ENCODE results near the gene KCNJ12.
"Not testable (repeated sequence)": the region's sequence is repeated elsewhere in the genome, so short reads cannot be mapped to it uniquely, and the experiment has no call there.

DNA sequence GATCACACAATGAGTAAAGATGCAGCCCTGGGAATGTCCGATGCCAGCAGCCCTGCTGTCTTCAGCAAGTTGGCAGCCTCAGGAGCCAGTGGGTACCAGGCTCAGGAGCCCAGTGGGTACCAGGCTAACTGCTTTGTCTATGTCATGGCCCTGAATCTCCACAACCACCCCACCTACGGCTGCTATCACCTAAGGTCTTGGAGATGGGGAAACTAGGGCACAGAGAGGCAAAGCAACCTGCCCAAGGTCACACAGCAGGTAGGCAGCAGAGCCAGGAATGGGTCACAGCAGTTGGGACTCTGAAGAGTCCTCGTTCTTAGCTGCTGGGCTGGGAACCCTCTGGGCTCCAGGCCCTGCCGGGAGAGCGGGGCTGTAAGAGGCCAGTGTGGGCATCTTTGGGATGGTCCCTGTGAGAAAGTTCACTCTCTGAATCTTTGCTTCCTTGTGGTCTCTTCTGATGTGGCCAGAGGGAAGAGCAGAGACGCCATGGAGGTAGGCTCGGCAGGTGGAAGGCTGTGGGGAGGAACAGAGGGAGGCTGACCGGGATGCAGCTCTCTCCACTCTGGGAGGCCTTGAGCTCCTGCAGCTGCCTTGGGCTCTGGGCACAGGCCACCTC, 34.1 kb upstream of the KCNJ12 start:
- TF ChIP-seq, protein P1, sequence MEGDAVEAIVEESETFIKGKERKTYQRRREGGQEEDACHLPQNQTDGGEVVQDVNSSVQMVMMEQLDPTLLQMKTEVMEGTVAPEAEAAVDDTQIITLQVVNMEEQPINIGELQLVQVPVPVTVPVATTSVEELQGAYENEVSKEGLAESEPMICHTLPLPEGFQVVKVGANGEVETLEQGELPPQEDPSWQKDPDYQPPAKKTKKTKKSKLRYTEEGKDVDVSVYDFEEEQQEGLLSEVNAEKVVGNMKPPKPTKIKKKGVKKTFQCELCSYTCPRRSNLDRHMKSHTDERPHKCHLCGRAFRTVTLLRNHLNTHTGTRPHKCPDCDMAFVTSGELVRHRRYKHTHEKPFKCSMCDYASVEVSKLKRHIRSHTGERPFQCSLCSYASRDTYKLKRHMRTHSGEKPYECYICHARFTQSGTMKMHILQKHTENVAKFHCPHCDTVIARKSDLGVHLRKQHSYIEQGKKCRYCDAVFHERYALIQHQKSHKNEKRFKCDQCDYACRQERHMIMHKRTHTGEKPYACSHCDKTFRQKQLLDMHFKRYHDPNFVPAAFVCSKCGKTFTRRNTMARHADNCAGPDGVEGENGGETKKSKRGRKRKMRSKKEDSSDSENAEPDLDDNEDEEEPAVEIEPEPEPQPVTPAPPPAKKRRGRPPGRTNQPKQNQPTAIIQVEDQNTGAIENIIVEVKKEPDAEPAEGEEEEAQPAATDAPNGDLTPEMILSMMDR (IDR thresholded peaks at IDR 0.05), result not testable (repeated sequence)
- TF ChIP-seq, protein P2, sequence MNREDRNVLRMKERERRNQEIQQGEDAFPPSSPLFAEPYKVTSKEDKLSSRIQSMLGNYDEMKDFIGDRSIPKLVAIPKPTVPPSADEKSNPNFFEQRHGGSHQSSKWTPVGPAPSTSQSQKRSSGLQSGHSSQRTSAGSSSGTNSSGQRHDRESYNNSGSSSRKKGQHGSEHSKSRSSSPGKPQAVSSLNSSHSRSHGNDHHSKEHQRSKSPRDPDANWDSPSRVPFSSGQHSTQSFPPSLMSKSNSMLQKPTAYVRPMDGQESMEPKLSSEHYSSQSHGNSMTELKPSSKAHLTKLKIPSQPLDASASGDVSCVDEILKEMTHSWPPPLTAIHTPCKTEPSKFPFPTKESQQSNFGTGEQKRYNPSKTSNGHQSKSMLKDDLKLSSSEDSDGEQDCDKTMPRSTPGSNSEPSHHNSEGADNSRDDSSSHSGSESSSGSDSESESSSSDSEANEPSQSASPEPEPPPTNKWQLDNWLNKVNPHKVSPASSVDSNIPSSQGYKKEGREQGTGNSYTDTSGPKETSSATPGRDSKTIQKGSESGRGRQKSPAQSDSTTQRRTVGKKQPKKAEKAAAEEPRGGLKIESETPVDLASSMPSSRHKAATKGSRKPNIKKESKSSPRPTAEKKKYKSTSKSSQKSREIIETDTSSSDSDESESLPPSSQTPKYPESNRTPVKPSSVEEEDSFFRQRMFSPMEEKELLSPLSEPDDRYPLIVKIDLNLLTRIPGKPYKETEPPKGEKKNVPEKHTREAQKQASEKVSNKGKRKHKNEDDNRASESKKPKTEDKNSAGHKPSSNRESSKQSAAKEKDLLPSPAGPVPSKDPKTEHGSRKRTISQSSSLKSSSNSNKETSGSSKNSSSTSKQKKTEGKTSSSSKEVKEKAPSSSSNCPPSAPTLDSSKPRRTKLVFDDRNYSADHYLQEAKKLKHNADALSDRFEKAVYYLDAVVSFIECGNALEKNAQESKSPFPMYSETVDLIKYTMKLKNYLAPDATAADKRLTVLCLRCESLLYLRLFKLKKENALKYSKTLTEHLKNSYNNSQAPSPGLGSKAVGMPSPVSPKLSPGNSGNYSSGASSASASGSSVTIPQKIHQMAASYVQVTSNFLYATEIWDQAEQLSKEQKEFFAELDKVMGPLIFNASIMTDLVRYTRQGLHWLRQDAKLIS (CRISPR knock-in tag; IDR thresholded peaks at IDR 0.05; ENCODE audit: borderline replicate concordance), result not testable (repeated sequence)
- TF ChIP-seq, protein P3, sequence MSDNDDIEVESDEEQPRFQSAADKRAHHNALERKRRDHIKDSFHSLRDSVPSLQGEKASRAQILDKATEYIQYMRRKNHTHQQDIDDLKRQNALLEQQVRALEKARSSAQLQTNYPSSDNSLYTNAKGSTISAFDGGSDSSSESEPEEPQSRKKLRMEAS (CRISPR knock-in tag; IDR thresholded peaks at IDR 0.05), result not testable (repeated sequence)
- not testable (repeated sequence) for TF ChIP-seq TP53 (CRISPR knock-in tag; IDR thresholded peaks at IDR 0.05); ZNF263 (CRISPR knock-in tag; IDR thresholded peaks at IDR 0.05; ENCODE audit: low read depth); ZBTB21 (CRISPR knock-in tag; IDR thresholded peaks at IDR 0.05; ENCODE audit: borderline replicate concordance); ZNF317 (CRISPR knock-in tag; IDR thresholded peaks at IDR 0.05; ENCODE audit: borderline replicate concordance, low read depth); NFYB (CRISPR knock-in tag; conservative IDR thresholded peaks at IDR 0.05; ENCODE audit: low read depth)
- TF ChIP-seq, protein P4, sequence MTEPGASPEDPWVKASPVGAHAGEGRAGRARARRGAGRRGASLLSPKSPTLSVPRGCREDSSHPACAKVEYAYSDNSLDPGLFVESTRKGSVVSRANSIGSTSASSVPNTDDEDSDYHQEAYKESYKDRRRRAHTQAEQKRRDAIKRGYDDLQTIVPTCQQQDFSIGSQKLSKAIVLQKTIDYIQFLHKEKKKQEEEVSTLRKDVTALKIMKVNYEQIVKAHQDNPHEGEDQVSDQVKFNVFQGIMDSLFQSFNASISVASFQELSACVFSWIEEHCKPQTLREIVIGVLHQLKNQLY (CRISPR knock-in tag; IDR thresholded peaks at IDR 0.05), result not testable (repeated sequence)
- TF ChIP-seq, protein P5, sequence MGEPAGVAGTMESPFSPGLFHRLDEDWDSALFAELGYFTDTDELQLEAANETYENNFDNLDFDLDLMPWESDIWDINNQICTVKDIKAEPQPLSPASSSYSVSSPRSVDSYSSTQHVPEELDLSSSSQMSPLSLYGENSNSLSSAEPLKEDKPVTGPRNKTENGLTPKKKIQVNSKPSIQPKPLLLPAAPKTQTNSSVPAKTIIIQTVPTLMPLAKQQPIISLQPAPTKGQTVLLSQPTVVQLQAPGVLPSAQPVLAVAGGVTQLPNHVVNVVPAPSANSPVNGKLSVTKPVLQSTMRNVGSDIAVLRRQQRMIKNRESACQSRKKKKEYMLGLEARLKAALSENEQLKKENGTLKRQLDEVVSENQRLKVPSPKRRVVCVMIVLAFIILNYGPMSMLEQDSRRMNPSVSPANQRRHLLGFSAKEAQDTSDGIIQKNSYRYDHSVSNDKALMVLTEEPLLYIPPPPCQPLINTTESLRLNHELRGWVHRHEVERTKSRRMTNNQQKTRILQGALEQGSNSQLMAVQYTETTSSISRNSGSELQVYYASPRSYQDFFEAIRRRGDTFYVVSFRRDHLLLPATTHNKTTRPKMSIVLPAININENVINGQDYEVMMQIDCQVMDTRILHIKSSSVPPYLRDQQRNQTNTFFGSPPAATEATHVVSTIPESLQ (CRISPR knock-in tag; IDR thresholded peaks at IDR 0.05), result not testable (repeated sequence)
- TF ChIP-seq, protein P6, sequence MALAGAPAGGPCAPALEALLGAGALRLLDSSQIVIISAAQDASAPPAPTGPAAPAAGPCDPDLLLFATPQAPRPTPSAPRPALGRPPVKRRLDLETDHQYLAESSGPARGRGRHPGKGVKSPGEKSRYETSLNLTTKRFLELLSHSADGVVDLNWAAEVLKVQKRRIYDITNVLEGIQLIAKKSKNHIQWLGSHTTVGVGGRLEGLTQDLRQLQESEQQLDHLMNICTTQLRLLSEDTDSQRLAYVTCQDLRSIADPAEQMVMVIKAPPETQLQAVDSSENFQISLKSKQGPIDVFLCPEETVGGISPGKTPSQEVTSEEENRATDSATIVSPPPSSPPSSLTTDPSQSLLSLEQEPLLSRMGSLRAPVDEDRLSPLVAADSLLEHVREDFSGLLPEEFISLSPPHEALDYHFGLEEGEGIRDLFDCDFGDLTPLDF (CRISPR knock-in tag; IDR thresholded peaks at IDR 0.05), result not testable (repeated sequence)
